Thymus (tissue), 11 donors: ENCODE measurements around the gene SSBP3. TPM values are rescaled to one million over a fixed set of nuclear protein-coding genes. Genes with fewer than 3 reads are reported as not detected.
A peak's percentile ranks its signal among the peaks of the same experiment; 100 is the strongest.

Experiments used
- DNase-seq, 9 donors: peaks; one replicate each; pipeline ENCODE4 v3.0.0-alpha.2; 2013; ENCODE audit warnings: low spot score in 9 of 9, low read depth in 6 of 9, missing footprints in 1 of 9
- H3K27ac ChIP-seq, 2 donors: one replicate each; pipeline ENCODE4 v1.5.1; 2013; ENCODE audit warnings: control low read depth in 1 of 2, low read depth in 1 of 2, low read length in 1 of 2, mild to moderate bottlenecking in 1 of 2, moderate library complexity in 1 of 2
- H3K27me3 ChIP-seq, 2 donors: one replicate each; pipeline ENCODE4 v1.5.1; 2013; ENCODE audit warnings: low read length in 1 of 2; ENCODE audit not compliant: control insufficient read depth in 2 of 2, insufficient read depth in 1 of 2
- H3K36me3 ChIP-seq, 2 donors: one replicate each; pipeline ENCODE4 v1.5.1; 2013; ENCODE audit warnings: low read length in 1 of 2, mild to moderate bottlenecking in 1 of 2, moderate library complexity in 1 of 2; ENCODE audit not compliant: control insufficient read depth in 2 of 2, insufficient read depth in 2 of 2
- H3K4me1 ChIP-seq, 2 donors: one replicate each; pipeline ENCODE4 v1.5.1; 2013; ENCODE audit warnings: low read length in 2 of 2; ENCODE audit not compliant: control insufficient read depth in 2 of 2, insufficient read depth in 2 of 2
- H3K4me3 ChIP-seq, 2 donors: one replicate each; pipeline ENCODE4 v1.5.1; 2013; ENCODE audit warnings: low read length in 2 of 2, control low read depth in 1 of 2, mild to moderate bottlenecking in 1 of 2
- H3K9me3 ChIP-seq, 2 donors: one replicate each; pipeline ENCODE4 v1.5.1; 2013; ENCODE audit warnings: low read length in 1 of 2, mild to moderate bottlenecking in 1 of 2; ENCODE audit not compliant: control insufficient read depth in 2 of 2, insufficient read depth in 1 of 2
- WGBS: extraction: QIAGEN DNeasy Blood & Tissue Kit; methylation state at CpG from one replicate; pipeline ENCODE4 v1.1.7; 2013; 5-methylcytosine and 5-hydroxymethylcytosine counted together
- polyA plus RNA-seq: library from polyadenylated mRNA; stranded (reverse); fragments of 200-250 nt; gene quantifications from one replicate; pipeline ENCODE4 v1.2.3, GENCODE V29; 2013
- total RNA-seq: library from RNA; stranded (reverse); fragments of 120-200 nt; gene quantifications from one replicate; pipeline ENCODE4 v1.2.4, GENCODE V29; 2013
- donor health status: healthy.

The SSBP3 gene
- total and polyA plus RNA-seq, 2 donors: 36.8 to 55.7 TPM

DNA sequence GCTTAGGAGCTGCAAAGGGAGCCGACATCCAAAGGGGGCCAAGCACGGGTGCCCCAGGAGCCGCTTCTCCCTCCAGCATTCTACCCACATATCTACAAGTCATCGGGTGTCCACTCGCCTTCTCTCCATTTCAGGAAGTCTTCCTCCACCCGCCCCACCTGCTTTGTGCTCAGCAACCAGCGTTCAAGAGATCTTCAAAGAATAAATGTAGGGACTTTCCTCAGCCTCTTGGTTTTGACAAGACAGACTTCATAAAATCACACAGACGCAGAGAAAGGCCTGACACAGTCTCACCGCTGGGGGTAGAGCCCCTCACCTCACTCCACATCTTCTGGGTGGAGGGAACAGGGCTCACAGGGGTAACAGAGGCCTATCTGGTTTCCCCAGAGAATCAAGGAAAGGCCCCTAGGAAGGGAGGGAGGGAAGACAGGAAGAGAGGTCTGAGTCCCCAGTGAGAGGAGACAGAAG, 49.5 kb downstream of the SSBP3 start:
- Histone ChIP-seq H3K36me3 (peaks cover 45 to 46% of the 10 kb centered on the region in 2 donors), H3K4me3 (peak overlapping the region in 1 of 2 donors; percentile 23), H3K27ac (peak overlapping the region; percentile 53 to 70), H3K9me3 (no peaks in the 10 kb centered on the region), H3K4me1 (peaks cover 32 to 64% of the 10 kb centered on the region in 2 donors), H3K27me3 (no peaks in the 10 kb centered on the region)
- 32% methylated on average over 9 of the region's 9 CpGs for WGBS
- DNase-seq: peak in 6 of 9 donors; percentile 17 to 69 (median 36)

- 28% methylated on average over 31 of the region's 31 CpGs for WGBS
- H3K36me3 ChIP-seq: peaks cover 48 to 50% of the 10 kb centered on the region in 2 donors
- H3K9me3 ChIP-seq: no peaks in the 10 kb centered on the region
- DNase-seq: peak in 3 of 9 donors; percentile 27 to 56 (median 28)
- H3K27me3 ChIP-seq: no peaks in the 10 kb centered on the region
- peaks cover 32 to 60% of the 10 kb centered on the region in 2 donors for H3K4me1 ChIP-seq
- peak overlapping the region; percentile 50 to 70 for H3K27ac ChIP-seq
- H3K4me3 ChIP-seq: peak overlapping the region; percentile 8 to 23
Observed at GRCh38 chr1:54355931-54356679, 50.1 kb downstream of the SSBP3 start.

DNA sequence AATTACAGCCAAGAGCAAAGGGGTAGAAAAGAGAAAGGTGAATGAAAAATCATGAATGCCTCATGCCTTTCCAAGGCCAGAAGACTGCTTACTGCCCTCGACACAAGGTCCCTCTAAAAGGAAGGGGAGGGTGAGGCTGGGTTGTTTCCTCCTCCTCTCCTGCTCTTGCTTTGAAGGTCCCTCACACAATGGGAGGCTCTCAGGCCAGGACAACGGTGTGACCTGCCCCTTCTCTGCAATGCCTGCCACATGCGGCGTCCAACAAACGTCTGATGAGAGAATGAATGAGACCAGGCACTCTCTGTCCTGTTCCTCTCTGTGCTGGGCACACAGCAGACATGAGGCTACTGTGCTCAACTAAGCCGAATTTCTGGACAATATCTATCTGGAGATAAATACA, 51.3 kb downstream of the SSBP3 start:
- Histone ChIP-seq H3K4me1 (peaks cover 32 to 58% of the 10 kb centered on the region in 2 donors), H3K27ac (no peak overlapping the region), H3K4me3 (no peak overlapping the region), H3K36me3 (peaks cover 55 to 56% of the 10 kb centered on the region in 2 donors), H3K27me3 (no peaks in the 10 kb centered on the region), H3K9me3 (no peaks in the 10 kb centered on the region)
- no peak for DNase-seq
- WGBS: 81% methylated on average over 6 of the region's 6 CpGs

DNA sequence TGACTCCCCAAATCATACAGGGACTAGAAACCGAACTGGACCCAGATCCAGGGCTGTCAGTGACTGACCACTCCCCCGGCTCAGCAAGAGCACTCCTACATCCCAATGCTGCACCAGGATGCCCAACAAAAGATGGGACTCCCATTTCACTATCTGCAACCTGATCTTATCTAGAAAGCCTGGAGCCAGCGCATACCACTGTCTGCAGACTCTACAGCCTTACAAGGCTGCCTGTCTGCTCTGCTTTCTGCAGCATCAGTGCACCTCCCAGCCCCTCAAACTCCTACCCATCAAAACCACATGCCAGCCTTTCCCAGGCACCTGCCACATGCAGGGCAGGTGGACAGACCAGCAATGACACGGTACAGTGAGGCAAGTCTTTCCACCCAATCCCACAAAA, 52.2 kb downstream of the SSBP3 start:
- WGBS: 65% methylated on average over 4 of the region's 4 CpGs
- no peak overlapping the region for H3K4me3 ChIP-seq
- H3K4me1 ChIP-seq: peaks cover 33 to 61% of the 10 kb centered on the region in 2 donors
- H3K27ac ChIP-seq: peak overlapping the region in 1 of 2 donors; percentile 49
- H3K27me3 ChIP-seq: no peaks in the 10 kb centered on the region
- peaks cover 50 to 58% of the 10 kb centered on the region in 2 donors for H3K36me3 ChIP-seq
- H3K9me3 ChIP-seq: no peaks in the 10 kb centered on the region
- no peak for DNase-seq

DNA sequence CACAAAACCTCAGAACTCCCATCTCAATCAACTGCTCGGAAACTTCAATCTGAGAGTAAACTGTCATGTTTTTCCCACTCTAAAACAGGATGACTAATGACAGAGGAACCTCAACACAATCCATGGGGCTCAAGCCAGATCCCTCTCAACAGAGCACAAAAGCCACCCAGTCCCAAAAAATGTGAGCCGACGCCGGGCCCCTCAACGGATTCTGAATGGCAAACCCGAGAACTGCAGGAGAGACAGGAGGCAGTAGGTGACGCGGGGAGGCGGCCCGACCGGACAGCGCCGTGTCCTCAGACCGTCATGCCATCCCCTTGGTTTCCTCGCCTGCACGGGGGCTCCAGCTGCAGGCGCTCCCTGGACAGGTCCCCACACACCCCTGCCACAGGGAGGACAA, 53.4 kb downstream of the SSBP3 start:
- Histone ChIP-seq H3K36me3 (peaks cover 48 to 57% of the 10 kb centered on the region in 2 donors), H3K27me3 (no peaks in the 10 kb centered on the region), H3K27ac (no peak overlapping the region), H3K9me3 (no peaks in the 10 kb centered on the region), H3K4me3 (no peak overlapping the region), H3K4me1 (peaks cover 31 to 56% of the 10 kb centered on the region in 2 donors)
- no peak for DNase-seq
- 97% methylated on average over 17 of the region's 17 CpGs for WGBS

DNA sequence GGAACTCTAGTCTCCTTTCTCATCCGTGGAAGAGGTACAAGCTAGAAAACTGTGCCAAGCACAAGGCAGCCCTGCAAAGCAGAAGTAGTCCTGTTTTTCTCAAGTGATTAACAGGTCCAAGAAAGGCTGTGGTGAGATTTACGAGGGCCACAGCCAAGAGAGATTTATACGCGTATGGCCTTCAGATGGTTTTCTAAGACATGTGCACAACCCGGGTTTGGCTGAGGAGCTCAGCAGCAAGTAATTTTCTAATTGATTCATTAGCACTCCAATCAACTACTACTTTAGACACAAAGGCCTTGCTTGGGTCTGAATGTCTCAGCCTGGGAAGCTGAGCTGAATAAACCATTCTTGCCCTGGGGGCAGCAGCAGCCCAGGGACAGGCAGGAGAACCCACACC, 55.8 kb downstream of the SSBP3 start:
- 70% methylated on average over 5 of the region's 5 CpGs for WGBS
- H3K27ac ChIP-seq: no peak overlapping the region
- H3K27me3 ChIP-seq: no peaks in the 10 kb centered on the region
- no peak for DNase-seq
- H3K4me3 ChIP-seq: no peak overlapping the region
- peaks cover 46 to 70% of the 10 kb centered on the region in 2 donors for H3K36me3 ChIP-seq
- H3K4me1 ChIP-seq: peaks cover 10 to 32% of the 10 kb centered on the region in 2 donors
- H3K9me3 ChIP-seq: no peaks in the 10 kb centered on the region

DNA sequence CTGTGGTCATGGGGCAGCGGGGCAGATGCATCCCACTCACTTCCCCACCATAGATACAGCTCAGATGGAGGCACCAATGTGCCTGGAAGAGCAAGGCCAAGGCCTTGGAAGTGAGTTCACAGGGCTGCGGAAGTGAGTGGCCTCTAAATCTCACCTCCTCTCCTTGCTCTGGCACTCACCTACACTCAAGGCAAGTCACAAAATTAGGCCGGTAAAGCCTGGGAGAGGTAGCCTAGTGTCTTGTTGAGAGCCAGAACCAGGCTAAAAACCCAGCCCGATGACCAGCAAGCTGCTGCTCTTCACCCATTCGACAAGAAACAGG, 57.5 kb downstream of the SSBP3 start:
- peaks cover 2 to 16% of the 10 kb centered on the region in 2 donors for H3K4me1 ChIP-seq
- no peaks in the 10 kb centered on the region for H3K27me3 ChIP-seq
- H3K9me3 ChIP-seq: no peaks in the 10 kb centered on the region
- no peak for DNase-seq
- WGBS: 85% methylated on average over 5 of the region's 5 CpGs
- H3K27ac ChIP-seq: no peak overlapping the region
- H3K36me3 ChIP-seq: peaks cover 52 to 78% of the 10 kb centered on the region in 2 donors
- H3K4me3 ChIP-seq: no peak overlapping the region

DNA sequence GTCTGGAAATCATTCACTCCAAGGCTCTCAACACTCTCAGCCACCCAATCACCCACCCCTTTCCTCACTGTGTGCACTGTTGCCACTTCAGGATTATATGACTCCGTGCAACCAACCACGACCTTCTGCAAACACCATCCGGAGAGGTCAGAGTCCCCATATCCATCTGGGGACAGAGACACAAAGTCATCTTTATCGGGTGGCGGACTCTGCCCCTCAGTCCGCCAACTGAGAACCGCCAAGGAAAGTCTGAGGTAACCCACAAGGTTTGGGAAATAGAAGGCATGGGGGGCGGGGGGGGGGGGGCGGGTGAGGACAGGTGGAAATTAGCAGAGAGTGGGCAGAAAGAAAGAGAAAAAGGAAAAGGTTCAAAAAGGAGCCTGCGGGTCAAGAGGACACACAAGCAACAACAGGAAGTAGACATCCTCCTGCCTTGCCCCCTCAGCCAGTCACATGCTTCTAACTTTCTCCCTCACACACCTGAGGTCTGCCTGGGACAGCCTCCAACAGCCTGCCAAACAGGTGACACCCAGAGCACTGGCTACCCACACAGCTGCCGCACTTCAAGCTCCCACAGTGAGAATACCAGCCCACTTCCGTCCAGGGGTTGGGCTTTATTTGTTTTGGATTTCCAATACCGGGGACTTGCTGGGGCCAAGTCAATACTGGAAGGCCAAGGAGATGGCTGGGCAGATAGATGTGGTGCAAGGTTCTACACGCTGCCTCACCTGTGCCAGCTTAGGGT, 58.1 kb downstream of the SSBP3 start:
- DNase-seq: no peak
- 92% methylated on average over 14 of the region's 14 CpGs for WGBS
- no peak overlapping the region for H3K27ac ChIP-seq

More for the DNA sequence above, 58.1 kb downstream of the SSBP3 start:
- no peaks in the 10 kb centered on the region for H3K27me3 ChIP-seq
- H3K4me1 ChIP-seq: peaks cover 2 to 12% of the 10 kb centered on the region in 2 donors
- H3K36me3 ChIP-seq: peaks cover 53 to 83% of the 10 kb centered on the region in 2 donors
- no peak overlapping the region for H3K4me3 ChIP-seq
- no peaks in the 10 kb centered on the region for H3K9me3 ChIP-seq
